ENCODE measurements around the gene RAVER2. TPM values are rescaled to one million over a fixed set of nuclear protein-coding genes. Genes with fewer than 3 reads are reported as not detected.

RAVER2 gene
- total and polyA plus RNA-seq, 2 donors (not counting 1 experiment from before 2014, with no cell fraction given), result 0.82 to 1.4 TPM

- no peak overlapping the region for H3K27ac Mint-ChIP-seq
Measured at GRCh38 chr1:64696879-64697278, 48.0 kb upstream of the RAVER2 start.

GRCh38 chr1:64699327-64699726, 45.5 kb upstream of the RAVER2 start:
- no peaks in the 10 kb centered on the region for H3K4me1 Mint-ChIP-seq
- Histone ChIP-seq H3K9me3 (ENCODE audit: control extremely low read depth in 1 of 3, control insufficient read depth in 2 of 3, insufficient read depth in 1 of 3, low read length in 2 of 3) (no peaks in the 10 kb centered on the region), H2AFZ (ENCODE audit: insufficient read depth, low read depth, low read length, poor library complexity, severe bottlenecking) (no peak overlapping the region), H3K9ac (ENCODE audit: low read length) (no peak overlapping the region), H3K36me3 (replicated peaks in 1 of 2; ENCODE audit: control extremely low read depth in 1 of 2, control insufficient read depth in 1 of 2, extremely low read depth in 1 of 2, insufficient read depth in 2 of 2, low read length in 1 of 2) (no peaks in the 10 kb centered on the region), H4K20me1 (ENCODE audit: control insufficient read depth, insufficient read depth, low read length, poor library complexity, severe bottlenecking) (no peaks in the 10 kb centered on the region), H3K4me1 (ENCODE audit: control insufficient read depth in 2 of 2, insufficient read depth in 2 of 2, low read length in 2 of 2) (no peaks in the 10 kb centered on the region), H3K27ac (ENCODE audit: low read length in 2 of 2) (no peak overlapping the region), H3K4me2 (replicated peaks; ENCODE audit: low read depth, low read length, poor library complexity, severe bottlenecking) (no peak overlapping the region), H3K4me3 (ENCODE audit: control extremely low read depth in 1 of 5, extremely low read depth in 1 of 5, insufficient read depth in 1 of 5, low read depth in 2 of 5, low read length in 4 of 5) (no peak overlapping the region), H3K79me2 (ENCODE audit: control insufficient read depth, insufficient read depth, low read length) (no peaks in the 10 kb centered on the region), H3K27me3 (replicated peaks in 1 of 4; ENCODE audit: control extremely low read depth in 1 of 4, control insufficient read depth in 3 of 4, insufficient read depth in 4 of 4, low read length in 3 of 4) (peaks cover 0 to 8% (median 0%) of the 10 kb centered on the region in 4 experiments)
- H3K27ac Mint-ChIP-seq, result no peak overlapping the region
- CTCF ChIA-PET, result no interaction called here
- POLR2A ChIA-PET, result no interaction called here
- peaks cover 30% of the 10 kb centered on the region for H3K27me3 Mint-ChIP-seq
- intact Hi-C loops (cut with micrococcal nuclease), result no loop called here
- ATAC-seq (ENCODE audit: low read depth), result no peak
- H3K4me3 Mint-ChIP-seq, result no peak overlapping the region
- no peak for DNase-seq
- 94% methylated on average over 8 of the region's 8 CpGs for WGBS (ENCODE audit: insufficient coverage)
- H3K9me3 Mint-ChIP-seq (ENCODE audit: insufficient read depth), result peaks cover 2% of the 10 kb centered on the region
- TF ChIP-seq EZH2 (IDR thresholded peaks at IDR 0.05; ENCODE audit: borderline replicate concordance, insufficient read depth, low read depth, low read length, poor library complexity, severe bottlenecking), result no peak
- TF ChIP-seq CTCF (IDR thresholded peaks at IDR 0.05), result no peak

More at GRCh38 chr1:64696879-64697278, 48.0 kb upstream of the RAVER2 start:
- H3K4me2 ChIP-seq (replicated peaks; ENCODE audit: low read depth, low read length, poor library complexity, severe bottlenecking), result no peak overlapping the region
- H3K36me3 ChIP-seq (replicated peaks in 1 of 2; ENCODE audit: control extremely low read depth in 1 of 2, control insufficient read depth in 1 of 2, extremely low read depth in 1 of 2, insufficient read depth in 2 of 2, low read length in 1 of 2), result no peaks in the 10 kb centered on the region
- Mint-ChIP-seq H3K4me1 (no peaks in the 10 kb centered on the region), H3K9me3 (ENCODE audit: insufficient read depth) (no peaks in the 10 kb centered on the region), H3K4me3 (no peak overlapping the region), H3K27me3 (peaks cover 28% of the 10 kb centered on the region)
- no peak overlapping the region for H3K27ac ChIP-seq (ENCODE audit: low read length in 2 of 2)
- H4K20me1 ChIP-seq (ENCODE audit: control insufficient read depth, insufficient read depth, low read length, poor library complexity, severe bottlenecking), result no peaks in the 10 kb centered on the region
- WGBS (ENCODE audit: insufficient coverage), result 100% methylated on average over 1 of the region's 3 CpGs
- H3K4me3 ChIP-seq (ENCODE audit: control extremely low read depth in 1 of 5, extremely low read depth in 1 of 5, insufficient read depth in 1 of 5, low read depth in 2 of 5, low read length in 4 of 5), result no peak overlapping the region
- no peak overlapping the region for H3K9ac ChIP-seq (ENCODE audit: low read length)
- intact Hi-C loops (cut with micrococcal nuclease), result no loop called here
- H3K27me3 ChIP-seq (replicated peaks in 1 of 4; ENCODE audit: control extremely low read depth in 1 of 4, control insufficient read depth in 3 of 4, insufficient read depth in 4 of 4, low read length in 3 of 4), result peaks cover 0 to 8% (median 0%) of the 10 kb centered on the region in 4 experiments
- DNase-seq, result no peak
- TF ChIP-seq CTCF (IDR thresholded peaks at IDR 0.05), result no peak
- no peak for TF ChIP-seq EZH2 (IDR thresholded peaks at IDR 0.05; ENCODE audit: borderline replicate concordance, insufficient read depth, low read depth, low read length, poor library complexity, severe bottlenecking)
- ChIA-PET CTCF (no interaction called here), POLR2A (no interaction called here)
- no peaks in the 10 kb centered on the region for H3K79me2 ChIP-seq (ENCODE audit: control insufficient read depth, insufficient read depth, low read length)
- H3K9me3 ChIP-seq (ENCODE audit: control extremely low read depth in 1 of 3, control insufficient read depth in 2 of 3, insufficient read depth in 1 of 3, low read length in 2 of 3), result no peaks in the 10 kb centered on the region
- no peak overlapping the region for H2AFZ ChIP-seq (ENCODE audit: insufficient read depth, low read depth, low read length, poor library complexity, severe bottlenecking)
- no peak for ATAC-seq (ENCODE audit: low read depth)
- H3K4me1 ChIP-seq (ENCODE audit: control insufficient read depth in 2 of 2, insufficient read depth in 2 of 2, low read length in 2 of 2), result no peaks in the 10 kb centered on the region
